ENCODE data around the gene PTGES2.

PTGES2 gene

DNA sequence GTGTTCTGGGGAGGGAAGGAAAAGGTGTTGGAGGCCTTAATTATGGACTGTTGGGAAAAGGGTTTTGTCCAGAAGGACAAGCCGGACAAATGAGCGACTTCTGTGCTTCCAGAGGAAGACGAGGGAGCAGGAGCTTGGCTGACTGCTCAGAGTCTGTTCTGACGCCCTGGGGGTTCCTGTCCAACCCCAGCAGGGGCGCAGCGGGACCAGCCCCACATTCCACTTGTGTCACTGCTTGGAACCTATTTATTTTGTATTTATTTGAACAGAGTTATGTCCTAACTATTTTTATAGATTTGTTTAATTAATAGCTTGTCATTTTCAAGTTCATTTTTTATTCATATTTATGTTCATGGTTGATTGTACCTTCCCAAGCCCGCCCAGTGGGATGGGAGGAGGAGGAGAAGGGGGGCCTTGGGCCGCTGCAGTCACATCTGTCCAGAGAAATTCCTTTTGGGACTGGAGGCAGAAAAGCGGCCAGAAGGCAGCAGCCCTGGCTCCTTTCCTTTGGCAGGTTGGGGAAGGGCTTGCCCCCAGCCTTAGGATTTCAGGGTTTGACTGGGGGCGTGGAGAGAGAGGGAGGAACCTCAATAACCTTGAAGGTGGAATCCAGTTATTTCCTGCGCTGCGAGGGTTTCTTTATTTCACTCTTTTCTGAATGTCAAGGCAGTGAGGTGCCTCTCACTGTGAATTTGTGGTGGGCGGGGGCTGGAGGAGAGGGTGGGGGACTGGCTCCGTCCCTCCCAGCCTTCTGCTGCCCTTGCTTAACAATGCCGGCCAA, 19.1 kb downstream of the PTGES2 start:
- TF ChIP-seq, protein P1, sequence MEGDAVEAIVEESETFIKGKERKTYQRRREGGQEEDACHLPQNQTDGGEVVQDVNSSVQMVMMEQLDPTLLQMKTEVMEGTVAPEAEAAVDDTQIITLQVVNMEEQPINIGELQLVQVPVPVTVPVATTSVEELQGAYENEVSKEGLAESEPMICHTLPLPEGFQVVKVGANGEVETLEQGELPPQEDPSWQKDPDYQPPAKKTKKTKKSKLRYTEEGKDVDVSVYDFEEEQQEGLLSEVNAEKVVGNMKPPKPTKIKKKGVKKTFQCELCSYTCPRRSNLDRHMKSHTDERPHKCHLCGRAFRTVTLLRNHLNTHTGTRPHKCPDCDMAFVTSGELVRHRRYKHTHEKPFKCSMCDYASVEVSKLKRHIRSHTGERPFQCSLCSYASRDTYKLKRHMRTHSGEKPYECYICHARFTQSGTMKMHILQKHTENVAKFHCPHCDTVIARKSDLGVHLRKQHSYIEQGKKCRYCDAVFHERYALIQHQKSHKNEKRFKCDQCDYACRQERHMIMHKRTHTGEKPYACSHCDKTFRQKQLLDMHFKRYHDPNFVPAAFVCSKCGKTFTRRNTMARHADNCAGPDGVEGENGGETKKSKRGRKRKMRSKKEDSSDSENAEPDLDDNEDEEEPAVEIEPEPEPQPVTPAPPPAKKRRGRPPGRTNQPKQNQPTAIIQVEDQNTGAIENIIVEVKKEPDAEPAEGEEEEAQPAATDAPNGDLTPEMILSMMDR (conservative IDR thresholded peaks at IDR 0.05; ENCODE audit: control insufficient read depth, insufficient read depth, low read depth, low read length): no peak
- no peak overlapping the region for H3K4me3 ChIP-seq (ENCODE audit: control insufficient read depth, low read depth, low read length)
- DNase-seq (ENCODE audit: low read depth): no peak

DNA sequence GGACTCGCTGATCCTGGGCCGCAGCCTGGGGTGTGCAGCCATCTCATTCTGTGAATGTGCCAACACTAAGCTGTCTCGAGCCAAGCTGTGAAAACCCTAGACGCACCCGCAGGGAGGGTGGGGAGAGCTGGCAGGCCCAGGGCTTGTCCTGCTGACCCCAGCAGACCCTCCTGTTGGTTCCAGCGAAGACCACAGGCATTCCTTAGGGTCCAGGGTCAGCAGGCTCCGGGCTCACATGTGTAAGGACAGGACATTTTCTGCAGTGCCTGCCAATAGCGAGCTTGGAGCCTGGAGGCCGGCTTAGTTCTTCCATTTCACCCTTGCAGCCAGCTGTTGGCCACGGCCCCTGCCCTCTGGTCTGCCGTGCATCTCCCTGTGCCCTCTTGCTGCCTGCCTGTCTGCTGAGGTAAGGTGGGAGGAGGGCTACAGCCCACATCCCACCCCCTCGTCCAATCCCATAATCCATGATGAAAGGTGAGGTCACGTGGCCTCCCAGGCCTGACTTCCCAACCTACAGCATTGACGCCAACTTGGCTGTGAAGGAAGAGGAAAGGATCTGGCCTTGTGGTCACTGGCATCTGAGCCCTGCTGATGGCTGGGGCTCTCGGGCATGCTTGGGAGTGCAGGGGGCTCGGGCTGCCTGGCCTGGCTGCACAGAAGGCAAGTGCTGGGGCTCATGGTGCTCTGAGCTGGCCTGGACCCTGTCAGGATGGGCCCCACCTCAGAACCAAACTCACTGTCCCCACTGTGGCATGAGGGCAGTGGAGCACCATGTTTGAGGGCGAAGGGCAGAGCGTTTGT, 19.9 kb downstream of the PTGES2 start:
- TF ChIP-seq, protein P1 (conservative IDR thresholded peaks at IDR 0.05; ENCODE audit: control insufficient read depth, insufficient read depth, low read depth, low read length): no peak
- no peak for DNase-seq (ENCODE audit: low read depth)
- H3K4me3 ChIP-seq (ENCODE audit: control insufficient read depth, low read depth, low read length): no peak overlapping the region

DNA sequence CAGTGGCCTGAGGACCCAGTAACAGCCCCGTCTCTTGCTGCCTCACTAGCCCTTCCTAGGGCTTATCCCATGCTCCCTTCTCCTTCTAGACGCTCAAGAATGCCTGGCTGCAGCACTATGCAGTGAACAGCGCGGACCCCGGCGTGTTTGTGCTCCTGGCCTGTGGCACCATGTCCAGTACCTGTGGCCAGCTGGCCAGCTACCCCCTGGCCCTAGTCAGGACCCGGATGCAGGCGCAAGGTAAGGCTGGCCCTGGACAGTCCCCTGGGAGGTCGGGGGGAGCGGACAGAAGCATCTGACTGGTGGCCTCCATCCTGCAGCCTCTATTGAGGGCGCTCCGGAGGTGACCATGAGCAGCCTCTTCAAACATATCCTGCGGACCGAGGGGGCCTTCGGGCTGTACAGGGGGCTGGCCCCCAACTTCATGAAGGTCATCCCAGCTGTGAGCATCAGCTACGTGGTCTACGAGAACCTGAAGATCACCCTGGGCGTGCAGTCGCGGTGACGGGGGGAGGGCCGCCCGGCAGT, 20.5 kb downstream of the PTGES2 start:
- no peak overlapping the region for H3K4me3 ChIP-seq (ENCODE audit: control insufficient read depth, low read depth, low read length)
- TF ChIP-seq, protein P1 (conservative IDR thresholded peaks at IDR 0.05; ENCODE audit: control insufficient read depth, insufficient read depth, low read depth, low read length): no peak
- DNase-seq (ENCODE audit: low read depth): no peak

DNA sequence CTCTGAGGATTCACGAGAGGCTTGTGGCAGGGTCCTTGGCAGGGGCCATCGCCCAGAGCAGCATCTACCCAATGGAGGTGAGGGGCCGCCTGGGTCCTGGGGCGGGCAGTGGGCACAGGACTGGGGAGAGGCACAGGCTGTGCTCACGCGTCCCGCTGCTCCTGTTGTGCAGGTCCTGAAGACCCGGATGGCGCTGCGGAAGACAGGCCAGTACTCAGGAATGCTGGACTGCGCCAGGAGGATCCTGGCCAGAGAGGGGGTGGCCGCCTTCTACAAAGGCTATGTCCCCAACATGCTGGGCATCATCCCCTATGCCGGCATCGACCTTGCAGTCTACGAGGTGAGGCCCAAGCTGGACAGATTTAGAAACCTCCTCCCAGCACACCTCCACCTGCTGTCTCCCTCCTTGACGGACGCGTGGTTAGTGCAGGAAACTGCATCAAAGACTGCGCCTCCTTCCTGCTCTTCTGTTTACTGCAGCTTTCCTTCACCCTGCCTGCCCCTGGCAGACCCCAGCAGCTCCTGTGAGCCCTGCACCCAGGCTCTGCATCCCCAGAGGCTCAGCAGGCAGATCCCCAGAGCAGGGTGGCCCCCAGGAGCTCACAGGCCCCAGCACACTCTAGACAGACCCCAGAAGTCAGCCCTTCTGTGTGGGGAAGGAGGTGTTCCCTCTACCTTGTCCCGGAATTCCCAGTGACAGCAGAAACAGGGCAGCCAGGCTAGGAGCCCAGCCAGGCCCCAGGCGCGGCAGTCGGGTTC, 21.2 kb downstream of the PTGES2 start:
- TF ChIP-seq, protein P1 (conservative IDR thresholded peaks at IDR 0.05; ENCODE audit: control insufficient read depth, insufficient read depth, low read depth, low read length): no peak
- no peak for DNase-seq (ENCODE audit: low read depth)
- H3K4me3 ChIP-seq (ENCODE audit: control insufficient read depth, low read depth, low read length): no peak overlapping the region

DNA sequence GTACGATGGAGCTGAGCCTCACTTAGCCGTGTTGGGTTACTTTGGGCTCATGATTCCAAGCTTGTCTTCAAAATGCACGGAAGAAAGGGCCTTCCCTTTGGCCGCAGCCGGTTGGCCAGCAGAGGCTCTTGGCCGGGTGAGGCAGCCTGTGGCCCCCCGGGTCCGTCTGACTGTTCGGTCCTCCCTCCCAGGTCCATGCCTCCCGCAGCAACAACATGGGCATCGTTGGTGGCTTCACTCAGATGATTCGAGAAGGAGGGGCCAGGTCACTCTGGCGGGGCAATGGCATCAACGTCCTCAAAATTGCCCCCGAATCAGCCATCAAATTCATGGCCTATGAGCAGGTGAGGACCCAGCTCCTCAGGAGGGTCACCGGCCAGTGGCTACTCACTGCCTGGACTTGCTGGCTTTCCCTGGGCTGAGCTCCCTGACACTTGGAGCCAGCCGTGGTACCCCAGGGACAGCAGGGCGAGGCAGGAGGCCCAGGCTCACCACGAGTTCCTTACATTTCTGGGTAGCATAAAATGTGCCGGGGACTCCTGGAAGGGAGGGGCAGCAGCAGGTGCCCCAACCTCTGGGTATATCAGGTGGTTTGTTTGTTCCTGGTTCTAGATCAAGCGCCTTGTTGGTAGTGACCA, 21.9 kb downstream of the PTGES2 start:
- no peak overlapping the region for H3K4me3 ChIP-seq (ENCODE audit: control insufficient read depth, low read depth, low read length)
- DNase-seq (ENCODE audit: low read depth): no peak
- TF ChIP-seq, protein P1 (conservative IDR thresholded peaks at IDR 0.05; ENCODE audit: control insufficient read depth, insufficient read depth, low read depth, low read length): no peak

DNA sequence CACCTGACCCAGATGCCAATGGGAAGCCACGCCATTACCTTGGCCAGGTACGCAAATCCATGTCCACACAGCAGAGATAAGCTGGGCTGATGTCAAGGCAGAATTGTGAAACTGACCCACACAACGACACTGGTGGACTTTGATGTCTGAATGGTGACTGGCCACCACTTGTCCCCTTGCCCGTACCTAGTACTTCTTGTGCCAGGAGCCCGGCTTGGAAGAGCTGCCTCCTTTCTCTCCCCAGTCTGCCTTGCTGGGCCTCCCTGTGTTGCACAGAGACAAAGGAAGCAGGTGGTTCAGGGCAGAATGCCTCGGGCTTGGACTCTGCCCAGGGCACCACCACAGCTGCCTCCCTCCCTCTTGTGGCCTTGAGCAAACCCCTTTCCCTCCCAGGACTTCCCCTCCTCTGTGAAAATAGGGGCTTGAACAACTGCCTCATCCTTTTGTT, 23.3 kb downstream of the PTGES2 start:
- no peak for DNase-seq (ENCODE audit: low read depth)
- H3K4me3 ChIP-seq (ENCODE audit: control insufficient read depth, low read depth, low read length): no peak overlapping the region
- TF ChIP-seq, protein P1 (conservative IDR thresholded peaks at IDR 0.05; ENCODE audit: control insufficient read depth, insufficient read depth, low read depth, low read length): no peak
